Mammary epithelial cell (primary cell): ENCODE measurements around the gene SWI5.

Experiments used
- EZH2 ChIP-seq: IDR thresholded peaks from 2 replicates; pipeline ENCODE4 v1.6.1; 2012; ENCODE audit warnings: low read length, inconsistent platforms, borderline replicate concordance
- TF ChIP-seq, protein P1 (sequence below), 2 donors: IDR thresholded peaks in 1 of 2; conservative IDR thresholded peaks in 1 of 2; 2 replicates each; pipeline ENCODE4 v1.5.1; 2011 to 2012; ENCODE audit warnings: inconsistent platforms in 2 of 2, low read length in 2 of 2, mild to moderate bottlenecking in 2 of 2, control low read depth in 1 of 2, low read depth in 1 of 2; ENCODE audit not compliant: insufficient read depth in 1 of 2; ENCODE audit errors: extremely low read depth in 1 of 2

DNA sequence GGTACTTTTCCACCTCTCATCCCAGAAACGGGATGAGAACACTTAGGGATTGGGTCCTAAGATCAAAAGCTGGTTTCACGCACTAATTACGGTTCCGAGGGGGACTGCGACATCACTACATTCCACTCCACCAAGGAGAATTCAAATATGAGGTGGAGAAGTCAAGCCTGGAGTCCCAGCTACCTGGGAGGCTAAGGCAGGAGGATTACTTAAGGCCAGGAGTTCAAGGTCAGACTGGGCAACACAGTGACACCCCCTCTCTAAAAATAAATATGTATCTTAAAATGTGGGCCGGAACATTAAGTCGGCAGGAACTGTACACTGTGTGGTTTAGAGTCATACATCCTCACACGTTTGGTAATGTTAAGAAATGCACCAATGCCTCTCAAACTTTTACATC lies 1.8 kb upstream of the SWI5 start:
- TF ChIP-seq, protein P1, sequence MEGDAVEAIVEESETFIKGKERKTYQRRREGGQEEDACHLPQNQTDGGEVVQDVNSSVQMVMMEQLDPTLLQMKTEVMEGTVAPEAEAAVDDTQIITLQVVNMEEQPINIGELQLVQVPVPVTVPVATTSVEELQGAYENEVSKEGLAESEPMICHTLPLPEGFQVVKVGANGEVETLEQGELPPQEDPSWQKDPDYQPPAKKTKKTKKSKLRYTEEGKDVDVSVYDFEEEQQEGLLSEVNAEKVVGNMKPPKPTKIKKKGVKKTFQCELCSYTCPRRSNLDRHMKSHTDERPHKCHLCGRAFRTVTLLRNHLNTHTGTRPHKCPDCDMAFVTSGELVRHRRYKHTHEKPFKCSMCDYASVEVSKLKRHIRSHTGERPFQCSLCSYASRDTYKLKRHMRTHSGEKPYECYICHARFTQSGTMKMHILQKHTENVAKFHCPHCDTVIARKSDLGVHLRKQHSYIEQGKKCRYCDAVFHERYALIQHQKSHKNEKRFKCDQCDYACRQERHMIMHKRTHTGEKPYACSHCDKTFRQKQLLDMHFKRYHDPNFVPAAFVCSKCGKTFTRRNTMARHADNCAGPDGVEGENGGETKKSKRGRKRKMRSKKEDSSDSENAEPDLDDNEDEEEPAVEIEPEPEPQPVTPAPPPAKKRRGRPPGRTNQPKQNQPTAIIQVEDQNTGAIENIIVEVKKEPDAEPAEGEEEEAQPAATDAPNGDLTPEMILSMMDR (conservative IDR thresholded peaks at IDR 0.05 in 1 of 2, IDR thresholded peaks at IDR 0.05 in 1 of 2; ENCODE audit: extremely low read depth in 1 of 2, insufficient read depth in 1 of 2, low read depth in 1 of 2, low read length in 2 of 2) = no peak
- TF ChIP-seq EZH2 = no peak
